ENCODE results near the gene PARD6B. TPM values are rescaled to one million over a fixed set of nuclear protein-coding genes. Genes with fewer than 3 reads are reported as not detected.

PARD6B gene
- total RNA-seq, 1 experiment from 2014 or later = 41.3 TPM

DNA sequence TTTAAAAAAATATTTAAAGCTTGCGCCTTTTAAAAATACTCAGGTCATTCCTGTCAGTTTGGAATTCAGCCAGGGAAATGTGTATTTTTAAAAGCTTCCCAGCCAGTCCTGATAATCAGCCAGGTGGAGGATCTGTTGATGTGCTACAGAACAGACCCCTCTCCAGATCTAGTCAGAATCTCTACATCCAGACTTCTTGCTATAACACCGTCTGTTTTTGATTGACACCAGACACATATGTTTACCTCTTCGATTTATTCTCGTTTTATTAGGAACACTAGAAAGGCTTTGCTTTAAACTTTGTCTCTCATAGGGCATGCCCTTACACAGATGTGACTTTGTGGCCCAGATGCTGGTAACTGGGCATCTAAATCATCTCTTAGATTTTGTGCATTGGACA is 11.7 kb downstream of the PARD6B start:
- peaks cover 18 to 22% of the 10 kb centered on the region in 2 experiments; a peak in 3 of 4 replicates for H3K36me3 ChIP-seq (ENCODE audit: control insufficient read depth in 1 of 2, insufficient read depth in 2 of 2, low read length in 2 of 2)
- H3K4me3 ChIP-seq (replicated peaks in 1 of 2; ENCODE audit: low read depth in 1 of 2, low read length in 2 of 2) = peak overlapping the region; percentile 9 to 42; a peak in 3 of 4 replicates
- peak overlapping the region; percentile 67 for H3K9ac ChIP-seq (ENCODE audit: low read length)
- no peak for DNase-seq (ENCODE audit: low read depth, low spot score)
- ChIA-PET POLR2A (interaction anchor here (0.9 to 2.3 kb wide), 5 partner anchors 12 to 117 kb away, joined by 3 to 15 read pairs (median 3); partner anchors contain the start of gene PARD6B), CTCF (interaction anchor here (1.2 to 2.8 kb wide), 4 partner anchors 14 to 117 kb away, joined by 5 to 22 read pairs (median 10); no protein-coding TSS in a partner anchor), RAD21 (ENCODE audit: low non-redundant PET in 1 of 2, low total read pairs in 2 of 2, uncharacterized antibody in 2 of 2, unreplicated experiment in 2 of 2) (interaction anchor here (0.6 to 1.9 kb wide), 4 partner anchors 9 to 80 kb away, joined by 3 to 7 read pairs (median 4); no protein-coding TSS in a partner anchor)
- peaks cover 92 to 100% of the 10 kb centered on the region in 2 experiments for H3K4me1 ChIP-seq (ENCODE audit: control insufficient read depth in 1 of 2, insufficient read depth in 2 of 2, low read length in 2 of 2)
- H3K4me2 ChIP-seq (ENCODE audit: low read length) = peak overlapping the region; percentile 82
- H3K9me2 ChIP-seq (ENCODE audit: insufficient read depth) = no peaks in the 10 kb centered on the region
- no peaks in the 10 kb centered on the region; the same call in 1 of the 2 replicates for H4K20me1 ChIP-seq (ENCODE audit: insufficient read depth)
- H3K27me3 ChIP-seq (ENCODE audit: insufficient read depth, low read length) = no peaks in the 10 kb centered on the region
- TSS peak; percentile 54 for BruUV-seq (replicated peaks)
- no peak for ATAC-seq
- peaks cover 97% of the 10 kb centered on the region for H3K79me2 ChIP-seq (ENCODE audit: insufficient read depth, low read length)
- H3K27ac ChIP-seq (ENCODE audit: low read depth, low read length) = peak overlapping the region; percentile 93
- H3K9me3 ChIP-seq (ENCODE audit: control insufficient read depth in 1 of 2, insufficient read depth in 1 of 2, low read depth in 1 of 2, low read length in 2 of 2) = no peaks in the 10 kb centered on the region
- TF ChIP-seq CEBPB (IDR thresholded peaks at IDR 0.05; ENCODE audit: low read depth) = no peak
- TF ChIP-seq ZNF274 (IDR thresholded peaks at IDR 0.05; ENCODE audit: low read depth, low read length) = no peak
- TF ChIP-seq, protein P1, sequence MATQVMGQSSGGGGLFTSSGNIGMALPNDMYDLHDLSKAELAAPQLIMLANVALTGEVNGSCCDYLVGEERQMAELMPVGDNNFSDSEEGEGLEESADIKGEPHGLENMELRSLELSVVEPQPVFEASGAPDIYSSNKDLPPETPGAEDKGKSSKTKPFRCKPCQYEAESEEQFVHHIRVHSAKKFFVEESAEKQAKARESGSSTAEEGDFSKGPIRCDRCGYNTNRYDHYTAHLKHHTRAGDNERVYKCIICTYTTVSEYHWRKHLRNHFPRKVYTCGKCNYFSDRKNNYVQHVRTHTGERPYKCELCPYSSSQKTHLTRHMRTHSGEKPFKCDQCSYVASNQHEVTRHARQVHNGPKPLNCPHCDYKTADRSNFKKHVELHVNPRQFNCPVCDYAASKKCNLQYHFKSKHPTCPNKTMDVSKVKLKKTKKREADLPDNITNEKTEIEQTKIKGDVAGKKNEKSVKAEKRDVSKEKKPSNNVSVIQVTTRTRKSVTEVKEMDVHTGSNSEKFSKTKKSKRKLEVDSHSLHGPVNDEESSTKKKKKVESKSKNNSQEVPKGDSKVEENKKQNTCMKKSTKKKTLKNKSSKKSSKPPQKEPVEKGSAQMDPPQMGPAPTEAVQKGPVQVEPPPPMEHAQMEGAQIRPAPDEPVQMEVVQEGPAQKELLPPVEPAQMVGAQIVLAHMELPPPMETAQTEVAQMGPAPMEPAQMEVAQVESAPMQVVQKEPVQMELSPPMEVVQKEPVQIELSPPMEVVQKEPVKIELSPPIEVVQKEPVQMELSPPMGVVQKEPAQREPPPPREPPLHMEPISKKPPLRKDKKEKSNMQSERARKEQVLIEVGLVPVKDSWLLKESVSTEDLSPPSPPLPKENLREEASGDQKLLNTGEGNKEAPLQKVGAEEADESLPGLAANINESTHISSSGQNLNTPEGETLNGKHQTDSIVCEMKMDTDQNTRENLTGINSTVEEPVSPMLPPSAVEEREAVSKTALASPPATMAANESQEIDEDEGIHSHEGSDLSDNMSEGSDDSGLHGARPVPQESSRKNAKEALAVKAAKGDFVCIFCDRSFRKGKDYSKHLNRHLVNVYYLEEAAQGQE (IDR thresholded peaks at IDR 0.05; ENCODE audit: low read depth) = no peak
- TF ChIP-seq POLR2A (IDR thresholded peaks at IDR 0.05; ENCODE audit: borderline replicate concordance, extremely low read depth, insufficient read depth, insufficient read length) = no peak
- TF ChIP-seq YY1 (IDR thresholded peaks at IDR 0.05; ENCODE audit: extremely low read depth, insufficient replicate concordance, low read depth, low read length) = no peak
- no peak for TF ChIP-seq ZFX (IDR thresholded peaks at IDR 0.05)
- no peak for TF ChIP-seq RAD21 (IDR thresholded peaks at IDR 0.05; ENCODE audit: low read depth)
- no peak for TF ChIP-seq CBX3 (IDR thresholded peaks at IDR 0.05; ENCODE audit: low read depth)
- TF ChIP-seq POLR2AphosphoS5 (IDR thresholded peaks at IDR 0.05; ENCODE audit: low read depth, low read length) = no peak
- TF ChIP-seq TCF7L2 (IDR thresholded peaks at IDR 0.05; ENCODE audit: borderline replicate concordance, extremely low read depth, insufficient read depth, insufficient read length) = no peak
- no peak for TF ChIP-seq EGR1 (IDR thresholded peaks at IDR 0.05; ENCODE audit: low read depth)
- no peak for TF ChIP-seq SIN3A (IDR thresholded peaks at IDR 0.05; ENCODE audit: low read depth)
- intact Hi-C loops (cut with micrococcal nuclease) = loop anchor here (5.0 kb wide), 1 partner anchor 106 kb away; no protein-coding TSS in a partner anchor
- no peak overlapping the region for H2AFZ ChIP-seq (ENCODE audit: low read depth, low read length, poor library complexity, severe bottlenecking)

Data from HCT116 (cell line).